ENCODE measurements around the gene TMEM175. TPM values are rescaled to one million over a fixed set of nuclear protein-coding genes. Genes with fewer than 3 reads are reported as not detected.
"Not testable (repeated sequence)": the region's sequence is repeated elsewhere in the genome, so short reads cannot be mapped to it uniquely, and the experiment has no call there.

TMEM175 gene
- total RNA-seq, 1 experiment from 2014 or later: 7.0 TPM

DNA sequence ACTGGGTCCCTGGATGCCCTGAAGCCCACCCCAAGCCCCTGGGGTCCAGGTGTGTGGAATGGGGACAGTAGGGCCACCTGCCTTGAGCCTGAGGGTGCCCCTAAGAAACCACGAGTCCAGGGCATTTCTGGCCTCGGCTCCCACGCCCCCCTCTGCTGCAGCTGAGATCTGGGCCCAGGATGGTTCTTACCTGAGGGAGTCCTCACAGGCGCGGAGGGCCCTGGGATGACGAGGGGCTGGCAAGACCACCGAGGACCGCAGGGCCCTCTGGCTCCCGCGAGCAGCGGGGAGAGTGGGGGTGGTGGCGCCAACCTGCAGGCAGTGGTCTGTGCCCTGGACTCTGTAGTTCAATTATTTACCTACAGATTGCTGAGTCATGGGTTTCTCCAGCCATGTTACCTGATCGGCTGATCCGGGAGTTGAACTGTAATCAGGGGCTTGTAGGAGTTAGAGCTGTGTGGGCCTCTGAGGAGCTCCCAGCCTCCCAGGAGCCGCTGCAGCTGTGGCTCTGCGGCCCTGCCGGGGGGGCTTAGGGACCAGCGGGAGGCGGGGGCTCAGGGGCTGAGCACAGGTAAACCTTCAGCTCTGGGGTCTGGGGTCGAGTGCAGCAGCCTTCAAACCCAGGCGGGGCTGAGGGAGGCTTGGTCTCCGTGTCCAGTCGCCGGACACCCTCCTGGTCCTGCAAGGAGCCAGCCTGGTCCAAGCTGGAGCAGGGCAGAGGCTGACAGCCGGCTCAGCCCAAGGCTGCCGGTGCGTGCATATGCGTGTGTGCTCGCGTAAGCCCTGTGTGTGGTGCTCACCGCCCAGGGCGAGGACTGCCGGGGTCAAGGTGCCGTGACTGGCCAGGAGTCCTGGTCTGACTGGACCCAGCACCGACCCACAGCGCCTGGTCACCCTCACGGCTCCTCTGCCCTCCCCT, 61.1 kb downstream of the TMEM175 start, which contains the start of gene SLC26A1:
SLC26A1 (minus strand) TSS at position 294 of the 919 bp plus-strand sequence. CDS start 1,701 bp downstream, outside the sequence.
- DNase-seq (ENCODE audit: low spot score): no peak
- in situ Hi-C loops (cut with HindIII; ENCODE audit: low sequenced_read_pairs): no loop called here

DNA sequence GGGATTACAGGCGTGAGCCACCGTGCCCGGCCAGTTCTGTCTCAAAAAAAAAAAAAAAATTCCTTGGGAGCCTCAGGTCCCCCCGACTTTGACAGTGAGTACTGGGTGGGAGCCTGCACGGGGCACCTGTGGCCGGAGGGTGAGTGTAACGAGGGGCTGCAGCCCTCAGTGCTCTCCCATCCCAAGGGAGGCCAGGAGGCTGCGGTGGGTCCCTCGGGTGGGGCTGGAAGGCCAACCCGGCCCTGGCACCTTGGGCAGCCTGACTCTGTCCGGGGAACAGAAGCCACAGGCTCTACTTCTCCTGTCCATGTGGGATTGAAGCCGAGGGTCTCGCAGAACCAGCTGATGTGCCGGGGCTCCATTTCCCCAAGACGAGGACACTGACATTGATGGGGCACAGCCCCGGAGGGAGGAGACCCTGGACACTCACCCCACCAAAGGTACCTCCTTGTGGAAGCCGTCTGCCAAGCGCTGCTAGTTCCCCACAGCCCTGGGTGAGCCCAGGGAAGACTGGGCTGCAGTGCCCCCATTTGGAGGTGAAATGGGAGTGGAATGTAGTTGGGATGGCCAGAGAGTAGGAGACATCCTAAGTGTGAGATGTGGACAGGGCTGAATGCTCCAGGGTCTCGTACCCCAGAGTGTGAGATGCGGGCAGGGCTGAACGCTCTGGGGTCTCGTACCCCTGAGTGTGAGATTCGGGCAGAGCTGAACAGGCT, 63.2 kb downstream of the TMEM175 start:
- no peak for DNase-seq (ENCODE audit: low spot score)
- in situ Hi-C loops (cut with HindIII; ENCODE audit: low sequenced_read_pairs): no loop called here

DNA sequence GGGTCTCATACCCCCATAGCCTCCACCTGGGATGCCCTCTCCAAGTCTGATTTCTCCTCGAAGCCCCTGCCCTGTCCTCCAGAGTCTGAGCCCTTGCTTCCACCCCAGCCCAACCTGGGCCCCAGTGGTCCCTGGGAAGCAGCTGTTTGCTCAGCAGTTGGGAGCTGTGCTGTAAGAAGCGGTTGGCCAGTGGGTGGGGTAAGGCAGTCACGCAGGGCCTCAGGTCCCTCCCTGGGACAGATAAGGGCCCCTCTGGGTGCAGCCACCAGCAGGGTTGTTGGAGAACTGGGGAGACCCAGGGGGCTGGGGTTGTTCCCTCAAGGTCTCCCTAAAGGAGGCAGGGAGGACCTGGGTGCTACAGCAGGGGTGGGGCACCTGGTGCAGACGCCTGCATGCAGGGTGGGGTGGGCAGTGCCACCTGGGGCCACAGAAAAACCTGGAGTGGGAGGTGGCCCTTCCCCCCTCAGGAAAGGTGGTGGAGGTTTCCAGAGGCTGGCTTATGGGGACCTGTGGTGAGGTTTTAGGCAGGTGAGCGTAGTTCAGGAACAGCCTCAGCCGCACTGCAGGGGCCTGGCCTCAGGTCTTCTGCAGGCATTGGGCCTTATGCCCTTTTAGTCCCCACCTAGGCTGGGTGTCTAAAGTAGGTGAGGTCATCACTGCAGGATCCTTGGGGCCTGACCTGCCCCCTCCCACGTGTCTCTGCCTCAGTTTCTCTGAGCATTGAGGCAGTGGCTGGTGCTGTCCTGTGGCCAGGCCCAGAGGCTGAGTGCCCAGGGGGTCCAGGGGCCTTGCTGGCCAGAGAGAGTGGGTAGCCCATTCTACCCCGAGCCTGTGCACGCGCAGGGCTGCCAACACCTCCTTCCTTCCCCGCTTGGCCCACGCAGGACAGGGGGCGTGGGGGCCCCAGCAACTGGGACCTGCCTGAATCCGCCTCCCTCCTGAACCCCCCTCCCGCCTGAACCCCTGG, 64.1 kb downstream of the TMEM175 start:
- DNase-seq (ENCODE audit: low spot score): no peak
- in situ Hi-C loops (cut with HindIII; ENCODE audit: low sequenced_read_pairs): no loop called here

DNA sequence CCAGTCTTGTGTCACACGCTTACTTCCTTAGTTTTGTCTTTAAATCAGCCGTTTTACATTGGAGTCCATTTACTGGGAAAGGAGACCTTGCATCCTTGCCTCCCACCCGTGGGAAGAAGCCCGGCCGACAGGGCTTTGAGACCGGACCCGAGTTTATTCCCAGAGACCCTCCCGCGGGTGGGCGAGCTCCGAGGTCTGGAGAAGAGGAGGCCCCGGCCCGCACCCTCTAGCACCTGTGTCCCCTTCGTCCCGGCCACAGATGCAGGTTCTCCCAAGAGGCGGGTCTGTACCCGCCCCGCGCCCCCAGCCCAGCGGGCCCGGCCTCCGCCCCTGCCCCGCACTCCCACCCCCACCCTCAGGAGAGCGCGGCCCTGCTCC, 64.7 kb downstream of the TMEM175 start:
- DNase-seq (ENCODE audit: low spot score): no peak
- in situ Hi-C loops (cut with HindIII; ENCODE audit: low sequenced_read_pairs): no loop called here

DNA sequence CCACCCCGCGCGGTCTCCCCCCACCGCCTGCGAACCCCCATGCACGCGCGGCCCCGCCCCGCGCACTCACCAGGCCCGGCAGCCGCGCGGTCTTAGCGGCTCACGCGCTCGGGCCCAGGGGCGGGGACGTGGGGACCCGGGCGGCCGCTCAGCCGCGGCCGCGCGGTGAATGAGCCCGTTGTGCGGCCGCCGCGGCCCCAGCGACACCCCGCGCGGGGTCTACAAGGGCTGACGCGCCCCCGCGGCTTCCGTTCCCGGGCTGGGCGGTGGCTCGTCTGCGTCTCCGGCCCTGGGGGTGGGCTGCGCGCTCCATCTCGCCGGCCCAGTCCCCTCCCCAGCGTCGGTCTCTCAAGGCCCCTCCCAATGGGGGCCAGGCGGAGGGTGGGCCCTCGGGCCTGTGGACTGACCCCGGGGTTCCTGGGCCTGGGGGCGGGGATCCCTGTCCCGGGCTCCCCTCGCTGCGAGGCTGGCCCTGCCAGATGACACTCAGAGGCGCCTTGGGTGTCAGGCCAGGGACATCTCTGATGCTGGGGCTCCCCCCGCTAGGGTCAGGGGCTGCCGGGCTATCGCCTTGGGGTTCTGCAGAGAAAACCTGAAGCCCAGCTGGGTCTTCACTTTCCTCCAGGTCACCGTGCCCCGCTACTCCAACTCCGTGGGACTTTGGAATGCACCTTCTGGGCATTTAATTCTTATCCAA, 65.3 kb downstream of the TMEM175 start:
- peak; percentile 43 for DNase-seq (ENCODE audit: low spot score)
- in situ Hi-C loops (cut with HindIII; ENCODE audit: low sequenced_read_pairs): no loop called here

DNA sequence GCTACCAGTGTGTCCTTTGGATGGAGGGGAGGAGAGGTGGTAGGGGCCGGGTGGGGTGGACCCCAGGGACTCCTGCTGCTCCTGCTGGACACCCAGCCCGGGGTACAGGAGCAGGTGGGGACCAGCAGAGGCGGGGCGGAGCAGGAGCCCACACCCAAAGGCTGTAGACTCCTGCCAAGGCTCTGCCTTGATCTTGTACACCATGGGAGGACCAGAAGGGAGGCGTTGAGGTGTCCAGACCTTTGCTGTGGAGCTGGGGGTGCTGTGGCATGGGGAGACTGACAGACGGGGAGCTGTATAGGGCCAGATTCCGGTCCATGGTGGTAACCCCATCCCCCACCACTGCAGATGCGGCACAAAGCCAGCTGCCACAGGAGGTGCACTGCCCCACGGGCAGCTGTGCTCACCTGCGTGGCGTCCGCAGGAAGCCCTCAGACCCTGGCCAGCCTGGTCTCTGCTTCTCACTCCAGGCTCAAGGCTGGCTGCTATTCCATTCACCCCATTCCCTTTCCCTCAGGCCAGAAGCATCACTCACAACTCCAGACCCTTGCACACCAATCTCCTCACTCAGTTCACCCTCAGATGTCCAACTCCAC, 65.9 kb downstream of the TMEM175 start:
- DNase-seq (ENCODE audit: low spot score): no peak
- in situ Hi-C loops (cut with HindIII; ENCODE audit: low sequenced_read_pairs): no loop called here

DNA sequence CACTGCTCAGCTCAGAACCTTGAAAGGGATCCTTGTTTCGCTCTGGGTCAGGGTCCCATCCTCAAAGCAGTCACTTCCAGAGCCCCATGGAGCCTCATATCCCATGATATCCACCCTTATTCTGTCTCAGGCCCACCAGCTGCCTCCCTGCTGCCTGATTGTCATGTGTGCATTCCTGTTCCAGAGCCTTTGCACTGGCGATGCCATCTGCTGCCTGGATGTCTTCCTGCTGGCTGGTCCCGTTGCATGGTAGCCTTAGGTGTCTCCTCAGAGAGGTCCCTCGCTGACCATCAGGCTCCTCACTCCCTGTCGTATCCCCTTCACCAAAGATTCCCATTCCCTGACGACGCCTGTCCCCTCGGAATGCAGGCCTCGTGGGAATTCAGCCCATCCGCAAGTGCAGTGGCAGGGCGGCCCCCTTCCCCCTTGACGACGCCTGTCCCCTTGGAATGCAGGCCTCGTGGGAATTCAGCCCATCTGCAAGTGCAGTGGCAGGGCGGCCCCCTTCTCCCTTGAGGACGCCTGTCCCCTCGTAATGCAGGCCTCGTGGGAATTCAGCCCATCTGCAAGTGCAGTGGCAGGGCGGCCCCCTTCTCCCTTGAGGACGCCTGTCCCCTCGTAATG, 67.1 kb downstream of the TMEM175 start:
- in situ Hi-C loops (cut with HindIII; ENCODE audit: low sequenced_read_pairs): not testable (repeated sequence)

DNA sequence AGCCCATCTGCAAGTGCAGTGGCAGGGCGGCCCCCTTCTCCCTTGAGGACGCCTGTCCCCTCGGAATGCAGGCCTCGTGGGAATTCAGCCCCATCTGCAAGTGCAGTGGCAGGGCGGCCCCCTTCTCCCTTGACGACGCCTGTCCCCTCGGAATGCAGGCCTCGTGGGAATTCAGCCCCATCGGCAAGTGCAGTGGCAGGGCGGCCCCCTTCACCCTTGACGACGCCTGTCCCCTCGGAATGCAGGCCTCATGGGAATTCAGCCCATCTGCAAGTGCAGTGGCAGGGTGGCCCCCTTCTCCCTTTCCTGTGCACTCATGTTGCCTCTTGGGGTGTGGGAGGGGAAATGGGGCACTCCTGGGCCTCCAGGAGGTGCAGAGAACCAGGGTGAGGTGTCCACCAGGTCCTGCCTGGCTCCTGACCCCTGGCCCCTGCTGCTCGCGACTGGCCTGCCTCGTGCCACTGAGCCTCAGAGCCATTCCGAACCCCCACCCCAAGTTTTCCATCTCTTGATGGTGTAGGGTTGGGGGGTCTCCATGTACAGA, 67.7 kb downstream of the TMEM175 start:
- no peak for DNase-seq (ENCODE audit: low spot score)
- in situ Hi-C loops (cut with HindIII; ENCODE audit: low sequenced_read_pairs): no loop called here

More for the DNA sequence above, 67.1 kb downstream of the TMEM175 start:
- DNase-seq (ENCODE audit: low spot score): peak; percentile 85

DNA sequence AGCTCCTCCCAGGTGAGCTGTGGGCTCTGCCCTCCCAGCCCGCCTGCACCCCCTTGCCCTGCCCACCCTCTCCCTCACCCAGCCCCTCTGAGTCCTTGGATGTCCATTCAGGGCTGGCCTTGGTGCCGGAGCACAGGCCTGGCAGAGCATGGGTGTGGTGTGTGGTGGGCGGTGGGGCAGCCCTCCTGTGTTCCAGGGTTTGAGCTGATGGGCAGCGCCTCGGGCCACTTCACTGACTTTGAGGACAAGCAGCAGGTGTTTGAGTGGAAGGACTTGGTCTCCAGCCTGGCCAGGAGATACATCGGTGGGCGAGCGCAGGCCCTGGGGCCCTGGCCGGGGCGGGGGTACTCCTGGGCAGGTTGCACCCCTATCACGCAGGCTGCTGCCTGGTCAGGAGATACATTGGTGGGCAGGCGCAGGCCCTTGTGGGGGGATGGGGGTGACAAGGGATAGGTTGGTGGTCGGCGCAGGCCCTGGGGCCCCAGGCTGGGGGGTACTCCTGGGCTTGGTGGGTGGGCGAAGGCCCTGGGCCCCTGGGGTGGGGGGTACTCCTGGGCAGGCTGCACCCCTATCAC, 68.5 kb downstream of the TMEM175 start:
- DNase-seq (ENCODE audit: low spot score): no peak
- in situ Hi-C loops (cut with HindIII; ENCODE audit: low sequenced_read_pairs): no loop called here

DNA sequence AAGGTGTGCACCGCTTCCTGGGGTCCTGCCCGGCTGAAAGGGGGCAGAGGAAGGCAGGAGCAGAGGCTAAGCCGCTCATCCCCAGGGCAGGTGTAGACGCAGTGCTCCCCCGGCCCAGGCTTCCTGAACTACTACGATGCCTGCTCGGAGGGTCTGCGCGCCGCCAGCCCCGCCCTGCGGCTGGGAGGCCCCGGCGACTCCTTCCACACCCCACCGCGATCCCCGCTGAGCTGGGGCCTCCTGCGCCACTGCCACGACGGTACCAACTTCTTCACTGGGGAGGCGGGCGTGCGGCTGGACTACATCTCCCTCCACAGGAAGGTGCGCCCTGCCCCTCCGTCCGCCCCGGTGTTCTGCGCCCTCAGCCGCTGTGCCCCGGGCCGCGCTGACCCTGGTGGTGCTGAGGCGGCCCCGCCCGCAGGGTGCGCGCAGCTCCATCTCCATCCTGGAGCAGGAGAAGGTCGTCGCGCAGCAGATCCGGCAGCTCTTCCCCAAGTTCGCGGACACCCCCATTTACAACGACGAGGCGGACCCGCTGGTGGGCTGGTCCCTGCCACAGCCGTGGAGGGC, 69.4 kb downstream of the TMEM175 start:
- in situ Hi-C loops (cut with HindIII; ENCODE audit: low sequenced_read_pairs): no loop called here
- no peak for DNase-seq (ENCODE audit: low spot score)

DNA sequence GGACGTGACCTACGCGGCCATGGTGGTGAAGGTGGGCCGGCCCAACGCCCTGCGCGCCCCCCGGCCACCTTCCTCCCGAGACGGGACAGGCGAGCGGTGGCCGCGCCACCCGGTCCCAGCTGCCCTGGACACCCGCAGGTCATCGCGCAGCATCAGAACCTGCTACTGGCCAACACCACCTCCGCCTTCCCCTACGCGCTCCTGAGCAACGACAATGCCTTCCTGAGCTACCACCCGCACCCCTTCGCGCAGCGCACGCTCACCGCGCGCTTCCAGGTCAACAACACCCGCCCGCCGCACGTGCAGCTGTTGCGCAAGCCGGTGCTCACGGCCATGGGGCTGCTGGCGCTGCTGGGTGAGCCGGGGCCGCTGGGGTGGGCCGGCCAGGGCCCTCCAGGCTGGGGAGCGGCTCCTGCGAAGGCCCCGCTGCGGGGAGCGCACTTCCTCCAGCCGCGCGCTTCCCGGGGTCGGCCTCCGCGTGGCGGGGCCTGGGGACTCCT, 69.9 kb downstream of the TMEM175 start:
- DNase-seq (ENCODE audit: low spot score): no peak

DNA sequence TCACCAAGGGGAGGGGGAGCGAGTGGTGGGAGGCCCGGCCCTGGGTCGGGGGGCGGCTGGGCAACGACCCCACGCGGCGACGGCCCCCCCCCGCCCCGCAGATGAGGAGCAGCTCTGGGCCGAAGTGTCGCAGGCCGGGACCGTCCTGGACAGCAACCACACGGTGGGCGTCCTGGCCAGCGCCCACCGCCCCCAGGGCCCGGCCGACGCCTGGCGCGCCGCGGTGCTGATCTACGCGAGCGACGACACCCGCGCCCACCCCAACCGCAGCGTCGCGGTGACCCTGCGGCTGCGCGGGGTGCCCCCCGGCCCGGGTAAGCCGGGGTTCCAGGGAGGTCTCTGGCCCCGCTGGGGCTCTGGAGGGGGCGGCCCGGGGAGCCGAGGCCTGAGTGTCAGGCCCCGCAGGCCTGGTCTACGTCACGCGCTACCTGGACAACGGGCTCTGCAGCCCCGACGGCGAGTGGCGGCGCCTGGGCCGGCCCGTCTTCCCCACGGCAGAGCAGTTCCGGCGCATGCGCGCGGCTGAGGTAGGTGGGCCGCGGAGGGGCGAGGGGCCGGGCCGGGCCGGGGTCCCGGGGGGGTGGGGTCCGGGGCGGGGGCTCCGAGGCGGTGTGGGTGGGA, 70.5 kb downstream of the TMEM175 start:
- no peak for DNase-seq (ENCODE audit: low spot score)
- in situ Hi-C loops (cut with HindIII; ENCODE audit: low sequenced_read_pairs): no loop called here

More for the DNA sequence above, 69.9 kb downstream of the TMEM175 start:
- in situ Hi-C loops (cut with HindIII; ENCODE audit: low sequenced_read_pairs): no loop called here

DNA sequence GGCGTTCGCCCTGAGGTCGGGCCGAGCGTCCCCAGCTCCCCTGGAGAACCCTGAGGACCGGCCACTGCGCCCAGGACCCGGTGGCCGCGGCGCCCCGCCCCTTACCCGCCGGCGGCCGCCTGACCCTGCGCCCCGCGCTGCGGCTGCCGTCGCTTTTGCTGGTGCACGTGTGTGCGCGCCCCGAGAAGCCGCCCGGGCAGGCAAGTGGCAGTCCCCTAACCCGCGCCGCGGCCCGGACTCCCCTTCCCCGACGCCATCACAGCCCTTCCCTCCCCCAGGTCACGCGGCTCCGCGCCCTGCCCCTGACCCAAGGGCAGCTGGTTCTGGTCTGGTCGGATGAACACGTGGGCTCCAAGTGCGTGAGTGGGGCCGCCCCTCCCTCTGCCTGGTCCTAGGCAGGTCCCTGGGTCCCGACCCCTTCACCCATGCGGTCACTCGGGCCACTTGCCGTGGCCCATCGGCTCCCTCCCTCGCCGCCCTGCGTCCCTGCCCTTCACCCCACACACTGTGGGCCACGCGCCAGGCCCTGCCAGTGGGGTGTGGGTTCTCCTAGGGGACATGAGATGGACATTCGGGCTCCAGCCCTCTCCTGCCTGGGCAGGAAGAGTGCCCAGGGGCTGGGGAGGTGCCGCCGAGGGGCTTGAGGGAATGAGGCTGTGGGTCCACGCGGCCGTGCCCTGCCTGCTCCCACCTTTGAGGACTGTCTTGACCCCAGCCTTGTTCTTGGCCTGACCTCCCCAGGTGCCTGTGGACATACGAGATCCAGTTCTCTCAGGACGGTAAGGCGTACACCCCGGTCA, 71.2 kb downstream of the TMEM175 start:
- DNase-seq (ENCODE audit: low spot score): no peak

DNA sequence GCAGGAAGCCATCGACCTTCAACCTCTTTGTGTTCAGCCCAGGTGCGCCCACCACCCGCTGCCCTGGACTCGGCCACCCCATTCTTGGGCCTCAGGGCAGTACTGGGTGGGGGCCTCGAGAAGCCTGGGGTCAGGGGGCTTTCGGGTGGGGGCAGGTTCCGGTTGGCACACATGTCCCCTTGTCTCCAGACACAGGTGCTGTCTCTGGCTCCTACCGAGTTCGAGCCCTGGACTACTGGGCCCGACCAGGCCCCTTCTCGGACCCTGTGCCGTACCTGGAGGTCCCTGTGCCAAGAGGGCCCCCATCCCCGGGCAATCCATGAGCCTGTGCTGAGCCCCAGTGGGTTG, 71.8 kb downstream of the TMEM175 start:
- no peak for DNase-seq (ENCODE audit: low spot score)
- in situ Hi-C loops (cut with HindIII; ENCODE audit: low sequenced_read_pairs): no loop called here

More for the DNA sequence above, 71.2 kb downstream of the TMEM175 start:
- in situ Hi-C loops (cut with HindIII; ENCODE audit: low sequenced_read_pairs): no loop called here

DNA sequence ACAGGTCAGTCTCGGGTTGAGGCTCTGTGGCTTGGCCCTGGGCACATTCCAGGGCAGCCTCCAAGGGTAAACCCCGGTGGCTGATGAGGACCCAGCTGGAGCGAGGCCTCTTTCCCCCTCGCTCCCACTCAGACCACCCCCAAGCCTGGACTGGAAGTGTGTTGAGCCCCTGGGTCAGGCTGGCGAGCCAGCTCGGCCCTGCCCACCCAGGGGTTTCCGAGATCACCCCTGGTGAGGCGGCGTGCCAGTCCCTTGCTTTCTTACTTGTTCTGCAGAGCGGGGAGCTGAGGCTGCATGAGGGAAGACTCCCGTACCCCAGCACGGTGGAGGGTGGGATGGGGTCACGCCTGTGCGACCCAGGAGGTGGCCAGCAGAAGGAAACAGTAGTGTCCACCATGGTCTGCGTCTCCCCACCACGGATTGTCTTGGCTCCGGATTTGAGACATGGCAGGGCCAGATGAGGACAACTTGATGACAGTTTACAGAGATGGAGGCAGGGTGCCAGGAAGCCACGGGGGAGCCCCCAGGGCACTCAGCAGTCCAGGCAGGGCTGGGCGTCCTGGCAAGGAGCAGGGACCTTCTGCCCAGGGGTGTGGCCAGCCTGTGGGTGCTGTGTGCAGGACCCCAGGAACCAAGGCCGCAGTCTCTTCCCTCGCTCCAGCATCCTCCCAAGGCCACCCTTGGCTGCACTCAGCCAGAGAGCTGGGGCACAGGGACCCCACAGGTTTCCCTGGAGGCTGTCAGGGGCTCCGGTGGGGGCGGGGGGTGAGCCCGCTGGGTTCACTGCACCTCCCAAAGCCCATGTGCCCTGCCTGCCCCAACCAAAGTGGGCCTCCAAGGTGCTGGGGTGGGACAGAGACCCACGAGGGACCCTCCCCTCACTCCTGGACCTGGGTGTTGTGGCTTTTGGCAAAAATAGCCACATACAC, 72.6 kb downstream of the TMEM175 start:
- no peak for DNase-seq (ENCODE audit: low spot score)
- in situ Hi-C loops (cut with HindIII; ENCODE audit: low sequenced_read_pairs): no loop called here
